Testis (tissue), 3 donors: Measurements from ENCODE around the gene DUSP22. TPM values are rescaled to one million over a fixed set of nuclear protein-coding genes. Genes with fewer than 3 reads are reported as not detected.

ENCODE experiments used
- DNase-seq: peaks from one replicate; pipeline ENCODE4 v3.0.0-alpha.2; 2019
- H3K27ac ChIP-seq, 2 donors: fragments of 200-600 bp; sonication (generic); one replicate each; pipeline ENCODE4 v1.5.1; 2019
- H3K27me3 ChIP-seq: fragments of 200-600 bp; sonication (generic); one replicate; pipeline ENCODE4 v1.5.1; 2019
- H3K36me3 ChIP-seq: fragments of 200-600 bp; sonication (generic); one replicate; pipeline ENCODE4 v1.5.1; 2017; ENCODE audit warnings: low read depth; ENCODE audit errors: missing control alignments
- H3K4me1 ChIP-seq: fragments of 200-600 bp; sonication (generic); one replicate; pipeline ENCODE4 v1.5.1; 2019
- H3K4me3 ChIP-seq, 2 donors: fragments of 200-600 bp; sonication (generic); one replicate each; pipeline ENCODE4 v1.5.1; 2017 to 2019
- H3K9me3 ChIP-seq: fragments of 200-600 bp; sonication (generic); one replicate; pipeline ENCODE4 v1.5.1; 2017
- CTCF ChIP-seq, 3 experiments: fragments of 450-650 bp in 2 of 3; fragments of 200-600 bp in 1 of 3; sonication (generic) in 1 of 3; IDR thresholded peaks; one replicate each; pipeline ENCODE4 v1.5.1; 2016 to 2019; ENCODE audit warnings: antibody characterized with exemption in 3 of 3, mild to moderate bottlenecking in 2 of 3, moderate library complexity in 1 of 3
- POLR2A ChIP-seq: fragments of 450-650 bp; IDR thresholded peaks from one replicate; pipeline ENCODE4 v1.6.1; 2017; ENCODE audit warnings: antibody characterized with exemption, mild to moderate bottlenecking, moderate library complexity
- WGBS, 2 donors: methylation state at CpG; one replicate each; pipeline ENCODE4 v1.1.5; 2018; 5-methylcytosine and 5-hydroxymethylcytosine counted together
- intact Hi-C: fragments of 100-400 bp; cut with DNase I; formaldehyde crosslinking; loops from one replicate; pipeline ENCODE4 v1.15.1; 2023; ENCODE audit warnings: low total_unique reads
- polyA plus RNA-seq: library from polyadenylated mRNA; stranded (reverse); fragments of 350-450 nt; fragmentation: Illumina TruSeq; extraction: RNeasy Lipid Tissue Mini Kit (QIAGEN cat#74804); gene quantifications from one replicate; pipeline ENCODE4 v1.2.3, GENCODE V29; 2014; ENCODE audit warnings: low read depth, low replicate concordance; ENCODE audit not compliant: insufficient read depth
- total RNA-seq, 2 donors: library from RNA; depleted of rRNA; stranded (reverse); fragments of >200 nt; gene quantifications; one replicate each; pipeline ENCODE4 v1.2.3, GENCODE V29; 2016

DUSP22 gene
- total and polyA plus RNA-seq, 3 donors from 2014 or later: 112 to 158 (median 129) TPM

GRCh38 chr6:251920-252319, 40.4 kb upstream of the DUSP22 start:
- Histone ChIP-seq H3K27me3 (no peaks in the 10 kb centered on the region), H3K9me3 (no peaks in the 10 kb centered on the region), H3K4me1 (no peaks in the 10 kb centered on the region), H3K36me3 (no peaks in the 10 kb centered on the region), H3K4me3 (no peak overlapping the region), H3K27ac (no peak overlapping the region)
- 85 to 86% methylated on average over 2 of the region's 2 CpGs for WGBS, 2 donors
- TF ChIP-seq POLR2A: no peak
- no peak for TF ChIP-seq CTCF (IDR thresholded peaks at IDR 0.05)
- intact Hi-C loops: no loop called here
- no peak for DNase-seq

GRCh38 chr6:252775-253535, 39.3 kb upstream of the DUSP22 start:
- WGBS, 2 donors: 79 to 83% methylated on average over 8 of the region's 8 CpGs
- H3K27me3 ChIP-seq: no peaks in the 10 kb centered on the region
- H3K36me3 ChIP-seq: no peaks in the 10 kb centered on the region
- no peak overlapping the region for H3K4me3 ChIP-seq
- H3K4me1 ChIP-seq: no peaks in the 10 kb centered on the region
- no peak for DNase-seq
- H3K9me3 ChIP-seq: no peaks in the 10 kb centered on the region
- H3K27ac ChIP-seq: no peak overlapping the region
- intact Hi-C loops: no loop called here
- no peak for TF ChIP-seq POLR2A
- TF ChIP-seq CTCF (IDR thresholded peaks at IDR 0.05): no peak

GRCh38 chr6:254016-254415, 38.3 kb upstream of the DUSP22 start:
- DNase-seq: no peak
- Histone ChIP-seq H3K4me3 (no peak overlapping the region), H3K4me1 (no peaks in the 10 kb centered on the region), H3K27ac (no peak overlapping the region), H3K27me3 (no peaks in the 10 kb centered on the region), H3K36me3 (no peaks in the 10 kb centered on the region), H3K9me3 (no peaks in the 10 kb centered on the region)
- WGBS, 2 donors: 90 to 92% methylated on average over 8 of the region's 8 CpGs
- intact Hi-C loops: no loop called here
- no peak for TF ChIP-seq POLR2A
- TF ChIP-seq CTCF (IDR thresholded peaks at IDR 0.05): no peak

- Histone ChIP-seq H3K36me3 (no peaks in the 10 kb centered on the region), H3K27ac (no peak overlapping the region), H3K4me3 (no peak overlapping the region), H3K27me3 (no peaks in the 10 kb centered on the region), H3K9me3 (no peaks in the 10 kb centered on the region), H3K4me1 (no peaks in the 10 kb centered on the region)
- WGBS, 2 donors: 85 to 87% methylated on average over 9 of the region's 9 CpGs
- intact Hi-C loops: no loop called here
- no peak for TF ChIP-seq CTCF (IDR thresholded peaks at IDR 0.05)
- no peak for TF ChIP-seq POLR2A
- no peak for DNase-seq
Observed at GRCh38 chr6:255041-255750, 37.1 kb upstream of the DUSP22 start.
